ENCODE data around the gene ATRX.
"Not testable (repeated sequence)": the region's sequence is repeated elsewhere in the genome, so short reads cannot be mapped to it uniquely, and the experiment has no call there.

ATRX gene, protein sequence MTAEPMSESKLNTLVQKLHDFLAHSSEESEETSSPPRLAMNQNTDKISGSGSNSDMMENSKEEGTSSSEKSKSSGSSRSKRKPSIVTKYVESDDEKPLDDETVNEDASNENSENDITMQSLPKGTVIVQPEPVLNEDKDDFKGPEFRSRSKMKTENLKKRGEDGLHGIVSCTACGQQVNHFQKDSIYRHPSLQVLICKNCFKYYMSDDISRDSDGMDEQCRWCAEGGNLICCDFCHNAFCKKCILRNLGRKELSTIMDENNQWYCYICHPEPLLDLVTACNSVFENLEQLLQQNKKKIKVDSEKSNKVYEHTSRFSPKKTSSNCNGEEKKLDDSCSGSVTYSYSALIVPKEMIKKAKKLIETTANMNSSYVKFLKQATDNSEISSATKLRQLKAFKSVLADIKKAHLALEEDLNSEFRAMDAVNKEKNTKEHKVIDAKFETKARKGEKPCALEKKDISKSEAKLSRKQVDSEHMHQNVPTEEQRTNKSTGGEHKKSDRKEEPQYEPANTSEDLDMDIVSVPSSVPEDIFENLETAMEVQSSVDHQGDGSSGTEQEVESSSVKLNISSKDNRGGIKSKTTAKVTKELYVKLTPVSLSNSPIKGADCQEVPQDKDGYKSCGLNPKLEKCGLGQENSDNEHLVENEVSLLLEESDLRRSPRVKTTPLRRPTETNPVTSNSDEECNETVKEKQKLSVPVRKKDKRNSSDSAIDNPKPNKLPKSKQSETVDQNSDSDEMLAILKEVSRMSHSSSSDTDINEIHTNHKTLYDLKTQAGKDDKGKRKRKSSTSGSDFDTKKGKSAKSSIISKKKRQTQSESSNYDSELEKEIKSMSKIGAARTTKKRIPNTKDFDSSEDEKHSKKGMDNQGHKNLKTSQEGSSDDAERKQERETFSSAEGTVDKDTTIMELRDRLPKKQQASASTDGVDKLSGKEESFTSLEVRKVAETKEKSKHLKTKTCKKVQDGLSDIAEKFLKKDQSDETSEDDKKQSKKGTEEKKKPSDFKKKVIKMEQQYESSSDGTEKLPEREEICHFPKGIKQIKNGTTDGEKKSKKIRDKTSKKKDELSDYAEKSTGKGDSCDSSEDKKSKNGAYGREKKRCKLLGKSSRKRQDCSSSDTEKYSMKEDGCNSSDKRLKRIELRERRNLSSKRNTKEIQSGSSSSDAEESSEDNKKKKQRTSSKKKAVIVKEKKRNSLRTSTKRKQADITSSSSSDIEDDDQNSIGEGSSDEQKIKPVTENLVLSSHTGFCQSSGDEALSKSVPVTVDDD (N-terminal part only)

DNA sequence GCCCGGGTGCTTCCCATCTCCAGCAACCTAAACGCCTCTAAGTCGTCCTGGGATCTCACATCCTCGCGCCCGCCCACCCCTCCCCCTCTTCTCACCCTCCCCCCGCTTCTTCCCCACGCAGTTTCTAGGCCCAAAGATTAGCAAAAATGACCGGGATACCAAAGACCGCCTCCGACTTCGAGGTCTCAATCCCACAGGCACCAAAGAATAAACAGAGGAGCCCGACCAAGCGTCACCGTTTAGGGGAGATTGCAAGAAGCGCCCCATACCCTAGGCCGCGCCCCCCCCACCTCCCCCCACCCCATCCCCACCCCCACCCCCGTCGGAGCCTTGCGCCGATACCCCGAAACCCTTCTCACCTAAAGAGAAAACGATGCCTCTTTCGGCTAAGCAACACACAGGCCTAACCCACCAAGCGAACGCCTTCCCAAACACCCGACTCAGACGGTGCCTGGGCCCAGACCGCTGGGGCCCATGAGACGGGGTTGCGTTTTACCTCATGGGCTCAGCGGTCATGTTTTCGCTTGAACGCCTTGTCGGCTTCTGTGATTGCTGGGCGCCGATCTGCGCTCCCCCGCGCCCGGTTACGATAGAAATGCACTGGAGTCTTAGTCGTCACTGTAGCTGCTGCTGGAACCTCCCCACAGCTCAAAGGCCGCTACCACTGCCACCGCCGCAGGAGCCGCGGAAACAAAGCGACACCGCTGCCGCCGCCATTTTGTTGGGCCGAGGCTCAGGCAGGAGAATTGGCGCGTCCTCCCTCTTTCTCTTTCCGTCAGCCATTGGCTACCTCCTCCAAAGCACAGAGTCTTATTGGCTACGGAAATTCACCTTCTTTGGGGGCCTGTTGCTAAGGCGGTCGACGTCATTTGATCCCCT is at the start of gene ATRX:
Gene ATRX, minus strand, starts transcription at position 731 of the 879 bp plus-strand sequence. Its CDS starts 215 bp downstream, at position 516.
- CTCF ChIA-PET = no interaction called here
- TF ChIP-seq FOXA1 (IDR thresholded peaks at IDR 0.05) (no peak), L3MBTL2 (conservative IDR thresholded peaks at IDR 0.05) (peak; percentile 71), NFRKB (IDR thresholded peaks at IDR 0.05) (peak; percentile 79)
- POLR2A ChIA-PET = no interaction called here
- peak; percentile 79 for DNase-seq (ENCODE audit: extremely low spot score)

DNA sequence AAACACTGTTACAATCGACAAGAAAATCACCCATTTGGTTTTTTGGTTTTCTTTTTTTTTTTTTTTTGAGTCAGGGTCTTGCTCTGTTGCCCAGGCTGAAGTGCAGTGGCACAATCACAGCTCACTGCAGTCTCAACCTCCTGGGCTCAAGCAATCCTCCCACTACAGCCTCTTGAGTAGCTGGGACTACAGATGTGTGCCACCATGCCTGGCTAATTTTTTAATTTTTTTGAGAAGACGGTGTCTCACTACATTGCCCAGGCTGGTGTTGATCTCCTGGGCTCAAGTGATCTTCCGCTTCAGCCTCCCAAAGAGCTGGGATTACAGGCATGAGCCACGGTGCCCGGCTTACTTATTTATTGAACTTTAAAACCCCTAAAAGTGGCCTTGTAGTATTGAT is 45.5 kb upstream of the ATRX start:
- CTCF ChIA-PET = interaction anchor here (0.6 to 1.2 kb wide), 2 partner anchors 18 to 474 kb away, joined by 6 to 8 read pairs; no protein-coding TSS in a partner anchor
- DNase-seq (ENCODE audit: extremely low spot score); POLR2A ChIA-PET: not testable (repeated sequence)

DNA sequence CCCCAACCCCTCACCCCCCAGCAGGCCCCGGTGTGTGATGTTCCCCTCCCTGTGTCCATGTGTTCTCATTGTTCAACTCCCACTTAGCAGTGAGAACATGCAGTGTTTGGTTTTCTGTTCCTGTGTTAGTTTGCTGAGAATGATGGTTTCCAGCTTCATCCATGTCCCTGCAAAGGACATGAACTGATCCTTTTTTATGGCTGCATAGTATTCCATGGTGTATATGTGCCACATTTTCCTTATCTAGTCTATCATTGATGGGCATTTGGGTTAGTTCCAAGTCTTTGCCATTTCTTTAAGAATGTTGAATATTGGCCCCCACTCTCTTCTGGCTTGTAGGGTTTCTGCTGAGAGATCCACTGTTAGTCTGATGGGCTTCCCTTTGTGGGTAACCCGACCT is 36.0 kb upstream of the ATRX start:
- POLR2A ChIA-PET; CTCF ChIA-PET; DNase-seq (ENCODE audit: extremely low spot score): not testable (repeated sequence)

DNA sequence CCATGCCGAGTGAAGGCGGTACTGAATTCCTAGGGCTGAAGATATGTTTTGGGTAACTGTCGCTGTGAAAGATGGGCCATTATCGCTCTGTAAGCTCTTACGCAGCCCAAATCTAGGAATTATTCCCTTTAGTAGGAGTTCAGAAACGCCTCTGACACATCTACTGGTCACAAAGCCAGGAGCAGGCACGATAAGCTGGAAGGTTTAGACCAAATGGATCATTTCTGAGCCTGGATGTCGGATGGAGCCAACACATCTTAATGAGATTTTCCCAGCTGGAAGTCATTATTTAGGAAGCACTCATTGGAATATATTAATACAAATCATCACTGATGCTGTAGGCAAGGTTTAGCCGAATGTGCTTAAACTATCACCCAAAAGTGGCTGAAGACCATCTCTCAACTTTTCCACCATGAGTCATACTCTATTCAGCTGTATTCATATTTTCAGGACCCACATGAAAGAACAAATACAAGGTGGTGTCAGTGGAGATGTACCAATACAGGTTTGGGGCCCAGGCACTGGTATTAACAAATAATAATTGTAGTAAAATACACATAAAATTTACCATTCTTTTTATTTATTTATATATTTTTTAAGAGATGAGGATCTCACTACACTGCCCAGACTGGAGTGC is 34.2 kb upstream of the ATRX start:
- POLR2A ChIA-PET = no interaction called here
- DNase-seq (ENCODE audit: extremely low spot score) = no peak
- CTCF ChIA-PET = no interaction called here
- no peak for TF ChIP-seq FOXM1 (IDR thresholded peaks at IDR 0.05; ENCODE audit: borderline replicate concordance)
- TF ChIP-seq LEF1 (IDR thresholded peaks at IDR 0.05; ENCODE audit: borderline replicate concordance) = no peak
- no peak for TF ChIP-seq SP1 (IDR thresholded peaks at IDR 0.05)
- TF ChIP-seq SUZ12 (IDR thresholded peaks at IDR 0.05) = no peak
- TF ChIP-seq L3MBTL2 (conservative IDR thresholded peaks at IDR 0.05) = no peak
- TF ChIP-seq FOXA1 (IDR thresholded peaks at IDR 0.05) = no peak
- no peak for TF ChIP-seq ZNF384 (IDR thresholded peaks at IDR 0.05)

DNA sequence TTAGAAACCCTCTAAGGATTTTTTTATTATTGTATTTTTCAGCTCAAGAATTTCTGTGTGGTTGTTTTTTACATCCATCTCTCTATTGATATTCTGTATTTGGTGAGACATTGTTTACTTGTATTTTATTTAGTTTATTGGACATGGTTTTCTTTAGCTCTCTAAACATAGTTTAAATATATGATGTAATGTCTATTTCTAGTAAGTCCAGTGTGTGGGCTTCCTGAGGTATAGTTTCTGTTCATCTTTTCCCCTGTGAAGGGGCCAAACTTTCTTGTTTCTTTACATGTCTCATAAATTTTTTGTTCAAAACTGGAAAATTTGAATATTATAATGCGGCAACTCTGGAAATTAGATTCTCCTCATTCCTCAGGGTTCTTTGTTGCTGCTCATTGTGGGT is 28.2 kb upstream of the ATRX start:
- DNase-seq (ENCODE audit: extremely low spot score) = no peak
- TF ChIP-seq SP1 (IDR thresholded peaks at IDR 0.05) = no peak
- TF ChIP-seq ARNT (IDR thresholded peaks at IDR 0.05) = no peak
- no peak for TF ChIP-seq HDGF (IDR thresholded peaks at IDR 0.05; ENCODE audit: borderline replicate concordance)
- TF ChIP-seq ZNF384 (IDR thresholded peaks at IDR 0.05) = no peak
- TF ChIP-seq FOXK2 (IDR thresholded peaks at IDR 0.05) = no peak
- TF ChIP-seq FOXA1 (IDR thresholded peaks at IDR 0.05) = no peak
- TF ChIP-seq NFRKB (IDR thresholded peaks at IDR 0.05) = no peak
- TF ChIP-seq SUZ12 (IDR thresholded peaks at IDR 0.05) = no peak
- no peak for TF ChIP-seq LEF1 (IDR thresholded peaks at IDR 0.05; ENCODE audit: borderline replicate concordance)
- ChIA-PET CTCF (no interaction called here), POLR2A (no interaction called here)

DNA sequence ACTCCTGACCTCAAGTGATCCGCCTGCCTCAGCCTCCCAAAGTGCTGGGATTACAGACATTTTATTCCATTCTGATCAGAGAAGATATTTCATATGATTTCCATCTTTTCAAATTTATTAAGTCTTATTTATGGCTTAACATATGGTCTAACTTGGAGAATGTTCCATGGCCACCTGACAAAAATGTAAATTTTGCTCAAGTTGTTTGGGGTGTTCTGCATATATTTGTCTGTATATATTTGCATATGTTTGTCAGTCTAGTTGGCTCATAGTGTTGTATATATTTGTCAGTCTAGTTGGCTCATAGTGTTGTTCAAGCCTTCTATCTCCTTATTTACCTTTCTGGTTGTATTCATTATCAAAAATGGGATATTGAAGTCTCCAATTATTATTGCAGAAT is 16.2 kb upstream of the ATRX start:
- ChIA-PET CTCF (no interaction called here), POLR2A (no interaction called here)
- no peak for DNase-seq (ENCODE audit: extremely low spot score)
- TF ChIP-seq ELF4 (IDR thresholded peaks at IDR 0.05) (no peak), FOXM1 (IDR thresholded peaks at IDR 0.05; ENCODE audit: borderline replicate concordance) (no peak), FOXK2 (IDR thresholded peaks at IDR 0.05) (no peak), SP1 (IDR thresholded peaks at IDR 0.05) (no peak), SUZ12 (IDR thresholded peaks at IDR 0.05) (no peak), NFRKB (IDR thresholded peaks at IDR 0.05) (no peak), TARDBP (IDR thresholded peaks at IDR 0.05) (no peak), ZNF384 (IDR thresholded peaks at IDR 0.05) (no peak), LEF1 (IDR thresholded peaks at IDR 0.05; ENCODE audit: borderline replicate concordance) (no peak), ARNT (IDR thresholded peaks at IDR 0.05) (no peak), HDGF (IDR thresholded peaks at IDR 0.05; ENCODE audit: borderline replicate concordance) (no peak), BHLHE40 (IDR thresholded peaks at IDR 0.05; ENCODE audit: borderline replicate concordance) (no peak), CTBP1 (IDR thresholded peaks at IDR 0.05; ENCODE audit: borderline replicate concordance) (no peak), FOXA1 (IDR thresholded peaks at IDR 0.05) (no peak), L3MBTL2 (conservative IDR thresholded peaks at IDR 0.05) (no peak)
- TF ChIP-seq, protein P1, sequence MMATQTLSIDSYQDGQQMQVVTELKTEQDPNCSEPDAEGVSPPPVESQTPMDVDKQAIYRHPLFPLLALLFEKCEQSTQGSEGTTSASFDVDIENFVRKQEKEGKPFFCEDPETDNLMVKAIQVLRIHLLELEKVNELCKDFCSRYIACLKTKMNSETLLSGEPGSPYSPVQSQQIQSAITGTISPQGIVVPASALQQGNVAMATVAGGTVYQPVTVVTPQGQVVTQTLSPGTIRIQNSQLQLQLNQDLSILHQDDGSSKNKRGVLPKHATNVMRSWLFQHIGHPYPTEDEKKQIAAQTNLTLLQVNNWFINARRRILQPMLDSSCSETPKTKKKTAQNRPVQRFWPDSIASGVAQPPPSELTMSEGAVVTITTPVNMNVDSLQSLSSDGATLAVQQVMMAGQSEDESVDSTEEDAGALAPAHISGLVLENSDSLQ (IDR thresholded peaks at IDR 0.05) = no peak

All from HEK293T (cell line).